Sigmoid colon (tissue), 4 donors: ENCODE data around the gene TLDC2.

ENCODE experiments used
- EP300 ChIP-seq, 4 donors: sonication (generic); formaldehyde crosslinking; IDR thresholded peaks; one replicate each; pipeline ENCODE4 v1.6.1; 2017; ENCODE audit warnings: antibody characterized with exemption in 4 of 4
- POLR2A ChIP-seq, 2 donors: fragments of 450-650 bp; IDR thresholded peaks; one replicate each; pipeline ENCODE4 v1.6.1; 2016; ENCODE audit warnings: antibody characterized with exemption in 2 of 2, mild to moderate bottlenecking in 2 of 2, moderate library complexity in 2 of 2
- POLR2AphosphoS5 ChIP-seq, 4 donors: sonication (generic); formaldehyde crosslinking; IDR thresholded peaks; one replicate each; pipeline ENCODE4 v1.6.1; 2017; ENCODE audit warnings: antibody characterized with exemption in 4 of 4
- TF ChIP-seq, protein P1 (sequence below), 4 experiments: fragments of 450-650 bp in 3 of 4; fragments of 200-600 bp in 1 of 4; IDR thresholded peaks; one replicate each; pipeline ENCODE4 v1.5.1; 2016 to 2019; ENCODE audit warnings: antibody characterized with exemption in 4 of 4, mild to moderate bottlenecking in 3 of 4, moderate library complexity in 2 of 4

DNA sequence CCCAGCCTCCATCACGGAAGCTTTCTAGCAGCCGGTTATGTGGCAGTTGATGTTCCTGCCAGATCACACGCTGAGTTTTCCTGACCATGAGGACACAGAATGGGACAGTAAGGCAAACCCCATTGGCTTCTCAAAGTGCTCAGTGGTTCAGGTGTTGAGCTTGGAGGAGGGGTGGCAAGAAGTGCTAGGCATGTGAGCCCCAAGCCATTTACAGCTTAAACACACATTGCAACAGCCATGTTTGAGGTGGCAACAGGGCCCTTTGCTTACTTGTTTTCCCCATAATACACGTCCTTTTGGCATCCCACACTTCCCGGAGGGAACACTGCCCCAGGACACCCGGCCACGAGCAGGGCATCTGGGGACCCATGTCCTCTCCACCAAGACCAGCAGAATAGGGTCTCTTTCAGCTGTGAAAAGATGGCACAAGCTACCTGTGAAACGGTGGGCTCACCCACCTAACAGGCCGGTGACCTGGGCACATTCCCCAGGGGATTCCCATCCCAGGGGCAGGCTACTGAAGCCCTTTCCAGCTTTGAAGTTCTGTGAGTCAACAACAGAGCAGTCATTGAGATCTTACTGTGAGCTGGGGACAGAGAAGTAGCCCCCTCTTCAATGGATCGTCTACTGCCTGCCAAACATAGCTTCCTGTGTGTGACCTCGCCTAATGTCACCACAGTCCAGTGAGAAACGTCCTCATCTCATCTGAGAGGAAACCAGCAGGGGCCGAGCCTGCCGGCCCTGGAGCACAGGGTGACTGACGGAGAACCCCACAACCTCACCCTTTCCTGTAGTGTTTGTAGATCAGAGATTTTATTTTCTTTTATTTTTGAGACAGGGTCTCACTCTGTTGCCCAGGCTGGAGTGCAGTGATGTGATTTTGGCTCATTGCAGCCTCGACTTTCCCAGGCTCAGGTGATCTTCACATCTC lies 4.0 kb upstream of the TLDC2 start:
- TF ChIP-seq, protein P1, sequence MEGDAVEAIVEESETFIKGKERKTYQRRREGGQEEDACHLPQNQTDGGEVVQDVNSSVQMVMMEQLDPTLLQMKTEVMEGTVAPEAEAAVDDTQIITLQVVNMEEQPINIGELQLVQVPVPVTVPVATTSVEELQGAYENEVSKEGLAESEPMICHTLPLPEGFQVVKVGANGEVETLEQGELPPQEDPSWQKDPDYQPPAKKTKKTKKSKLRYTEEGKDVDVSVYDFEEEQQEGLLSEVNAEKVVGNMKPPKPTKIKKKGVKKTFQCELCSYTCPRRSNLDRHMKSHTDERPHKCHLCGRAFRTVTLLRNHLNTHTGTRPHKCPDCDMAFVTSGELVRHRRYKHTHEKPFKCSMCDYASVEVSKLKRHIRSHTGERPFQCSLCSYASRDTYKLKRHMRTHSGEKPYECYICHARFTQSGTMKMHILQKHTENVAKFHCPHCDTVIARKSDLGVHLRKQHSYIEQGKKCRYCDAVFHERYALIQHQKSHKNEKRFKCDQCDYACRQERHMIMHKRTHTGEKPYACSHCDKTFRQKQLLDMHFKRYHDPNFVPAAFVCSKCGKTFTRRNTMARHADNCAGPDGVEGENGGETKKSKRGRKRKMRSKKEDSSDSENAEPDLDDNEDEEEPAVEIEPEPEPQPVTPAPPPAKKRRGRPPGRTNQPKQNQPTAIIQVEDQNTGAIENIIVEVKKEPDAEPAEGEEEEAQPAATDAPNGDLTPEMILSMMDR (IDR thresholded peaks at IDR 0.05): no peak
- TF ChIP-seq POLR2AphosphoS5 (IDR thresholded peaks at IDR 0.05): no peak
- TF ChIP-seq POLR2A (IDR thresholded peaks at IDR 0.05): no peak
- no peak for TF ChIP-seq EP300 (IDR thresholded peaks at IDR 0.05)
